ENCODE data around the gene GSTT2.
"Not testable (repeated sequence)": the region's sequence is repeated elsewhere in the genome, so short reads cannot be mapped to it uniquely, and the experiment has no call there.

DNA sequence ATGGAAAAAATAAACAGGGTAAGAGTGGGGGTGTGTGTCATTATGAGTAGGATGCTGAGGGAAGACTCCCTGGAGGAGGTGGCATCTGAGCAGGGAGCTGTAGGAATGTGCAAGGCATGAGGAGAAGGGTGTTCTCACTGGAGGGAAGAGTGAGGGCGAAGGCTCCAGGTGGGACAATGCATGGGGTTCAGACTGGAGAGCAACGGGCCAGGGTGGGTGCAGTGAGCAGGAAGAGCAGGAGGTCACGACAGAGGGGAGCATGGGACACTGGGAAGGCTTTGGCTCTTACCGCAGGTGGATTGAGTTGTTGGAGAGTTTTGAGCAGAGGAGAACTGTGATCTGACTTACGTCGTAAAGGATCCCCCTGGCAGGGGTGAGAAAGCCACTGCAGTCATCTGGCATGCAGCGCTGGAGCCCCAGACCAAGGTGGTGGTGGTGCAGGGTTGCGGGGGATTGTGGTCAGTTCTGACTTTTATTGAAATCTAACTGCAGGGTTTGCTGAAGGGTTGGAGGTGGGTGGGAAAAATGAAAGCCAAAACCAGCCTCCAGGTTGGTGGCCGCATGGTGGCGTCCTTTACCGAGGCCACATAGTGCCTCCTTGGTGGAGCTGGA lies 27.0 kb upstream of the GSTT2 start:
- not testable (repeated sequence) for TF ChIP-seq CTCF, POLR2A (IDR thresholded peaks at IDR 0.05)

Data from adrenal gland (tissue), 5 donors.